Upper lobe of left lung (tissue), 6 donors: ENCODE data around the gene BABAM2. TPM values are rescaled to one million over a fixed set of nuclear protein-coding genes. Genes with fewer than 3 reads are reported as not detected.

Experiments used
- ATAC-seq, 2 donors: fragments of 200-7000 bp; cut with Tn5 transposase; one replicate each; pipeline ENCODE4 v1.9.1; 2022; ENCODE audit warnings: mild to moderate bottlenecking in 2 of 2, moderate library complexity in 2 of 2; ENCODE audit not compliant: low FRiP score in 2 of 2
- DNase-seq, 2 donors: peaks; one replicate each; pipeline ENCODE4 v3.0.0-alpha.2; 2019 to 2020
- H3K27ac ChIP-seq, 4 donors: fragments of 200-600 bp; sonication (generic); one replicate each; pipeline ENCODE4 v1.5.1; 2016 to 2019
- H3K27me3 ChIP-seq, 4 donors: fragments of 200-600 bp; sonication (generic); one replicate each; pipeline ENCODE4 v1.5.1; 2017 to 2019
- H3K36me3 ChIP-seq, 4 donors: fragments of 200-600 bp; sonication (generic); one replicate each; pipeline ENCODE4 v1.5.1; 2016 to 2019
- H3K4me1 ChIP-seq, 4 donors: fragments of 200-600 bp; sonication (generic); one replicate each; pipeline ENCODE4 v1.5.1; 2018 to 2019
- H3K4me3 ChIP-seq, 4 donors: fragments of 200-600 bp; sonication (generic); one replicate each; pipeline ENCODE4 v1.5.1; 2017 to 2019; ENCODE audit warnings: mild to moderate bottlenecking in 2 of 4, moderate library complexity in 1 of 4
- H3K9me3 ChIP-seq, 4 donors: fragments of 200-600 bp; sonication (generic); one replicate each; pipeline ENCODE4 v1.5.1; 2018 to 2019
- EP300 ChIP-seq, 4 donors: sonication (generic); formaldehyde crosslinking; IDR thresholded peaks; one replicate each; pipeline ENCODE4 v1.5.1; 2017; ENCODE audit warnings: antibody characterized with exemption in 4 of 4, control low read depth in 2 of 4
- POLR2A ChIP-seq, 4 donors: fragments of 450-650 bp; IDR thresholded peaks; one replicate each; pipeline ENCODE4 v1.5.1; 2016 to 2017; ENCODE audit warnings: antibody characterized with exemption in 4 of 4, mild to moderate bottlenecking in 2 of 4
- POLR2AphosphoS5 ChIP-seq, 2 donors: sonication (generic); formaldehyde crosslinking; IDR thresholded peaks; one replicate each; pipeline ENCODE4 v1.5.1; 2017; ENCODE audit warnings: antibody characterized with exemption in 2 of 2
- WGBS, 2 donors: methylation state at CpG; one replicate each; pipeline ENCODE4 v1.1.5; 2017 to 2018; 5-methylcytosine and 5-hydroxymethylcytosine counted together
- total RNA-seq, 6 donors: library from RNA; depleted of rRNA in 4 of 6; stranded (reverse); fragments of >200 nt in 4 of 6; gene quantifications; one replicate each; pipeline versions ENCODE4 v1.1.0 to v1.2.1, GENCODE V29; 2016 to 2021
- TF ChIP-seq, protein P1 (sequence below), 6 experiments: fragments of 450-650 bp in 4 of 6; fragments of 200-600 bp in 2 of 6; sonication (generic) in 2 of 6; IDR thresholded peaks; one replicate each; pipeline ENCODE4 v1.5.1; 2016 to 2019; ENCODE audit warnings: antibody characterized with exemption in 6 of 6
- donor health status: DM: no; HTN: no; CAD: no; lungs with moderate emphysema.
- donor health status: DM: no; HTN: yes; CAD: no; lungs with severe emphysema.

Gene BABAM2
- total RNA-seq, 6 donors from 2014 or later = 23.0 to 44.0 (median 38.2) TPM

GRCh38 chr2:27952070-27952469, 61.5 kb downstream of the BABAM2 start:
- Histone ChIP-seq H3K4me3 (no peak overlapping the region), H3K4me1 (peaks cover 21 to 32% (median 25%) of the 10 kb centered on the region in 4 donors), H3K36me3 (no peaks in the 10 kb centered on the region), H3K27me3 (no peaks in the 10 kb centered on the region), H3K27ac (no peak overlapping the region), H3K9me3 (no peaks in the 10 kb centered on the region)
- ATAC-seq (no peak), DNase-seq (no peak)
- TF ChIP-seq POLR2AphosphoS5 (IDR thresholded peaks at IDR 0.05) = no peak
- TF ChIP-seq, protein P1, sequence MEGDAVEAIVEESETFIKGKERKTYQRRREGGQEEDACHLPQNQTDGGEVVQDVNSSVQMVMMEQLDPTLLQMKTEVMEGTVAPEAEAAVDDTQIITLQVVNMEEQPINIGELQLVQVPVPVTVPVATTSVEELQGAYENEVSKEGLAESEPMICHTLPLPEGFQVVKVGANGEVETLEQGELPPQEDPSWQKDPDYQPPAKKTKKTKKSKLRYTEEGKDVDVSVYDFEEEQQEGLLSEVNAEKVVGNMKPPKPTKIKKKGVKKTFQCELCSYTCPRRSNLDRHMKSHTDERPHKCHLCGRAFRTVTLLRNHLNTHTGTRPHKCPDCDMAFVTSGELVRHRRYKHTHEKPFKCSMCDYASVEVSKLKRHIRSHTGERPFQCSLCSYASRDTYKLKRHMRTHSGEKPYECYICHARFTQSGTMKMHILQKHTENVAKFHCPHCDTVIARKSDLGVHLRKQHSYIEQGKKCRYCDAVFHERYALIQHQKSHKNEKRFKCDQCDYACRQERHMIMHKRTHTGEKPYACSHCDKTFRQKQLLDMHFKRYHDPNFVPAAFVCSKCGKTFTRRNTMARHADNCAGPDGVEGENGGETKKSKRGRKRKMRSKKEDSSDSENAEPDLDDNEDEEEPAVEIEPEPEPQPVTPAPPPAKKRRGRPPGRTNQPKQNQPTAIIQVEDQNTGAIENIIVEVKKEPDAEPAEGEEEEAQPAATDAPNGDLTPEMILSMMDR (IDR thresholded peaks at IDR 0.05) = no peak
- TF ChIP-seq EP300 (IDR thresholded peaks at IDR 0.05) = no peak
- no peak for TF ChIP-seq POLR2A (IDR thresholded peaks at IDR 0.05)
- whole genome bisulfite sequencing, 2 donors = 92 to 97% methylated on average over 1 of the region's 1 CpG

DNA sequence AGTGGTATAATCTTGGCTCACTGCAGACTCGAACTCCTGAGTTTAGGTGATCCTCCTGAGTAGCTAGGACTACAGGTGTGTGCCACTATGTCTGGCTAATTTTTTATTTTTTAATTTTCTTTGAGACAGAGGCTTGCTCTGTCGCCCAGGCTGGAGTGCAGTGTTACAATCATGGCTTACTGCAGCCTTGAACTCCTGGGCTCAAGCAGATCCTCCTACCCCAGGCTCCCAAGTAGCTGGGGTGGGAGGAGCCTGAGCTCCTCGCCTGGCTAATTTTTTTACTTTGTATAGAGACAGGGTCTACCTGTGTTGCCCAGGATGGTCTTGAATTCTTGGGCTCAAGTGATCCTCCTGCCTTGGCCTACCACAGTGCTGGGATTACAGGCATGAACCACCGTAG, 62.5 kb downstream of the BABAM2 start:
- no peak for ATAC-seq
- no peaks in the 10 kb centered on the region for H3K27me3 ChIP-seq
- H3K4me1 ChIP-seq = peaks cover 26 to 36% (median 27%) of the 10 kb centered on the region in 4 donors
- TF ChIP-seq POLR2AphosphoS5 (IDR thresholded peaks at IDR 0.05) (no peak), EP300 (IDR thresholded peaks at IDR 0.05) (no peak), POLR2A (IDR thresholded peaks at IDR 0.05) (no peak)
- TF ChIP-seq, protein P1 (IDR thresholded peaks at IDR 0.05) = no peak
- H3K36me3 ChIP-seq = no peaks in the 10 kb centered on the region
- H3K9me3 ChIP-seq = no peaks in the 10 kb centered on the region
- no peak overlapping the region for H3K27ac ChIP-seq
- no peak for DNase-seq
- WGBS, 2 donors = 89 to 93% methylated on average over 4 of the region's 4 CpGs
- H3K4me3 ChIP-seq = no peak overlapping the region

- peak overlapping the region; percentile 5 to 49 (median 16) for H3K27ac ChIP-seq
- DNase-seq (no peak), ATAC-seq (peak in 1 of 2 donors; percentile 43)
- H3K4me1 ChIP-seq = peaks cover 34 to 45% (median 36%) of the 10 kb centered on the region in 4 donors
- 77 to 85% methylated on average over 4 of the region's 4 CpGs for WGBS, 2 donors
- no peaks in the 10 kb centered on the region for H3K27me3 ChIP-seq
- no peaks in the 10 kb centered on the region for H3K9me3 ChIP-seq
- no peak overlapping the region for H3K4me3 ChIP-seq
- H3K36me3 ChIP-seq = no peaks in the 10 kb centered on the region
- TF ChIP-seq EP300 (IDR thresholded peaks at IDR 0.05) (no peak), POLR2AphosphoS5 (IDR thresholded peaks at IDR 0.05) (no peak), POLR2A (IDR thresholded peaks at IDR 0.05) (no peak)
- TF ChIP-seq, protein P1 (IDR thresholded peaks at IDR 0.05) = no peak
These were observed 63.7 kb downstream of the BABAM2 start for GRCh38 chr2:27954221-27954673.

DNA sequence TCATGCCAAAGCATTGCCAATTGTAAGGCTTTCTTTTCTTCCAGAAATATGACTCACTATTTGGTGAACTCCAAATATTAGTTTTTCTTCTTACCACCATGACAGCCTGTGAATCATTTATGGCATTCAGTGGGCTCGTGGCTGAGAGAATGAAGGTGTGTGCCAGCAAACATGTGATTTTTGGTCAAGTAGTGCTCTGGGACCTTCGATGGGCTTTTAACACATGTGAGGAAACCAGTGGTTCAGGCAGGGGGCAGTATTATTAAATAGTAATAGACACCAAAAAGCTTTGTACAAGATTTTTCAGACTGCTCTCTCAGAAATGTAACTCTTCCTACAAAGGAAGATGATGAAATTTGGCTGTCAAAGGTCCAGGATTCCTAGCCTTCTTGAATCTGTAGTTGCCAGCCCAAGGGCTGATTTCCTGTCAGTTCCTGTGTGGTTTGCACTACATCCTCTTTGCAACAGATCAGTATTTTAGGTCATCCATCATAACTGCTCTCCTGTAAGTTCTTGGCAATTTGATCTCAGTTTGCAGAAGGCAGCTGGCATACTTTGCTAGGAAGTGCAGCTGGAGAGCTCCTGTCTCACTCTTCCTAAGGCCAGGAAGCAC, 64.3 kb downstream of the BABAM2 start:
- ATAC-seq (peak; percentile 82 to 83), DNase-seq (peak in 1 of 2 donors; percentile 67)
- Histone ChIP-seq H3K4me1 (peaks cover 39 to 51% (median 42%) of the 10 kb centered on the region in 4 donors), H3K27me3 (no peaks in the 10 kb centered on the region), H3K36me3 (no peaks in the 10 kb centered on the region), H3K4me3 (no peak overlapping the region), H3K9me3 (no peaks in the 10 kb centered on the region), H3K27ac (peak overlapping the region; percentile 14 to 58 (median 33))
- TF ChIP-seq POLR2A (IDR thresholded peaks at IDR 0.05) = no peak
- peak in 1 of 4 donors; percentile 39 for TF ChIP-seq EP300 (IDR thresholded peaks at IDR 0.05)
- TF ChIP-seq, protein P1 (IDR thresholded peaks at IDR 0.05) = peak in 3 of 6 experiments; percentile 7 to 35 (median 27)
- TF ChIP-seq POLR2AphosphoS5 (IDR thresholded peaks at IDR 0.05) = peak; percentile 58 to 91
- WGBS, 2 donors = 3 to 4% methylated on average over 2 of the region's 2 CpGs
